Measurements from ENCODE around the gene RDH11. TPM values are rescaled to one million over a fixed set of nuclear protein-coding genes. Genes with fewer than 3 reads are reported as not detected.

RDH11 gene
- total RNA-seq, 1 experiment from 2014 or later = 117 TPM

DNA sequence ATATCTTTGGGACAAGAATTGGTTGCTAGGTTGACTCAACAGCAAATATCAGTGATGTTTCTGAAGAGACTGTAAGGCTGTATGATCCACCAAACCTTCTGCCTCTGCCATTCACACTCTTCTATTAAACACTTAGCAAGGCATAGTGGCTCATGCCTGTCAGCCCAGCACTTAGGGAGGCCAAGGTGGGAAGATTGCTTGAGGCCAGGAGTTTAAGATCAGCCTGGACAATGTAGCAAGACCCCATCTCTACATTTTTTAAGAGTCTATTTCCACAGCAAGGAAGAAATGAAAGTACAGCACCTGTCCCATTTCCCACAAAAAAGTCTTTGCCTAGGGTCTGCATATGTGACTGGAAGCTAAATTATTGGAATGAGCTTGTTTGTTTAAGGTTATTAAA, 68.0 kb downstream of the RDH11 start:
- Mint-ChIP-seq H3K9me3 (ENCODE audit: low read depth, unreplicated experiment) (no peaks in the 10 kb centered on the region), H3K27ac (ENCODE audit: unreplicated experiment) (no peak overlapping the region), H3K4me1 (ENCODE audit: low read depth, unreplicated experiment) (peaks cover 7% of the 10 kb centered on the region), H3K36me3 (ENCODE audit: insufficient read depth, unreplicated experiment) (no peaks in the 10 kb centered on the region), H3K4me3 (ENCODE audit: low read depth, unreplicated experiment) (no peak overlapping the region), H3K27me3 (ENCODE audit: unreplicated experiment) (no peaks in the 10 kb centered on the region)
- no peak for DNase-seq
- no TSS peak for BruUV-seq (replicated peaks)
- CTCF ChIA-PET = no interaction called here
- TF ChIP-seq, protein P1, sequence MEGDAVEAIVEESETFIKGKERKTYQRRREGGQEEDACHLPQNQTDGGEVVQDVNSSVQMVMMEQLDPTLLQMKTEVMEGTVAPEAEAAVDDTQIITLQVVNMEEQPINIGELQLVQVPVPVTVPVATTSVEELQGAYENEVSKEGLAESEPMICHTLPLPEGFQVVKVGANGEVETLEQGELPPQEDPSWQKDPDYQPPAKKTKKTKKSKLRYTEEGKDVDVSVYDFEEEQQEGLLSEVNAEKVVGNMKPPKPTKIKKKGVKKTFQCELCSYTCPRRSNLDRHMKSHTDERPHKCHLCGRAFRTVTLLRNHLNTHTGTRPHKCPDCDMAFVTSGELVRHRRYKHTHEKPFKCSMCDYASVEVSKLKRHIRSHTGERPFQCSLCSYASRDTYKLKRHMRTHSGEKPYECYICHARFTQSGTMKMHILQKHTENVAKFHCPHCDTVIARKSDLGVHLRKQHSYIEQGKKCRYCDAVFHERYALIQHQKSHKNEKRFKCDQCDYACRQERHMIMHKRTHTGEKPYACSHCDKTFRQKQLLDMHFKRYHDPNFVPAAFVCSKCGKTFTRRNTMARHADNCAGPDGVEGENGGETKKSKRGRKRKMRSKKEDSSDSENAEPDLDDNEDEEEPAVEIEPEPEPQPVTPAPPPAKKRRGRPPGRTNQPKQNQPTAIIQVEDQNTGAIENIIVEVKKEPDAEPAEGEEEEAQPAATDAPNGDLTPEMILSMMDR (IDR thresholded peaks at IDR 0.05; ENCODE audit: unreplicated experiment) = no peak
- intact Hi-C loops (cut with micrococcal nuclease; ENCODE audit: unreplicated experiment) = no loop called here

Other genes starting within 250 kb of the RDH11 start
- 0.76 and 2.5 TPM in 2 replicates for gene TMEM229B, start 207.0 kb downstream of the RDH11 start, total RNA-seq (2022)
- 11.8 and 13.6 TPM in 2 replicates for gene PLEKHH1, start 162.5 kb downstream of the RDH11 start, total RNA-seq (2022)
- gene PIGH, start 95.5 kb downstream of the RDH11 start, total RNA-seq (2022) = 19.0 and 19.7 TPM in 2 replicates
- 11.2 and 18.4 TPM in 2 replicates for gene ARG2, start 75.8 kb downstream of the RDH11 start, total RNA-seq (2022)
- gene VTI1B, start 21.1 kb downstream of the RDH11 start, total RNA-seq (2022) = 70.3 and 75.5 TPM in 2 replicates
- 0.38 and 0.51 TPM in 2 replicates for gene RDH12, start 6.1 kb upstream of the RDH11 start, total RNA-seq (2022)
- gene ZFYVE26, start 120.8 kb upstream of the RDH11 start, total RNA-seq (2022) = 19.9 and 22.5 TPM in 2 replicates
- 24.7 and 33.0 TPM in 2 replicates for gene RAD51B, start 124.0 kb upstream of the RDH11 start, total RNA-seq (2022)

Measured in Calu3 (cell line).